ENCODE measurements around the gene CCDC12. TPM values are rescaled to one million over a fixed set of nuclear protein-coding genes. Genes with fewer than 3 reads are reported as not detected.

The CCDC12 gene
- total and polyA plus RNA-seq, 7 donors = 33.1 to 80.9 (median 41.0) TPM

DNA sequence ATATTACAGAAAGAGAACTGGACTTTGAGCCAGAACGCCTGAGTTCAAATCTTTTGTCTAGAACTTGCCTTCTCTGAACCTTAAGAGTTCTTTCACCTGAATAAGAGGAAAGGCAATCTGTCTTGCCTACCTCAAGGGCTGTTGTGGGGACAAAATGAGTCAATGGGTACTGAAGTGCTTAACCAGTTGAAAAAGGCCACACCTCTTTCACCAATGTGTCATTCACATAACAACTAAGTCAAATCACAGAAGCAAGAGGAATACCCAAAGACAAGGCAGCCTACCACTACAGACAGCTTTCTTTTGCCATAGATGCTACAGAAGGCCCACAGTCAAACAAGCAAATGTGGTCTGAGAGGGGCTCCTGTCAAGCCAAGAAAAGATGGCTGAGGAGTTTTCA is 42.7 kb upstream of the CCDC12 start:
- TF ChIP-seq, protein P1, sequence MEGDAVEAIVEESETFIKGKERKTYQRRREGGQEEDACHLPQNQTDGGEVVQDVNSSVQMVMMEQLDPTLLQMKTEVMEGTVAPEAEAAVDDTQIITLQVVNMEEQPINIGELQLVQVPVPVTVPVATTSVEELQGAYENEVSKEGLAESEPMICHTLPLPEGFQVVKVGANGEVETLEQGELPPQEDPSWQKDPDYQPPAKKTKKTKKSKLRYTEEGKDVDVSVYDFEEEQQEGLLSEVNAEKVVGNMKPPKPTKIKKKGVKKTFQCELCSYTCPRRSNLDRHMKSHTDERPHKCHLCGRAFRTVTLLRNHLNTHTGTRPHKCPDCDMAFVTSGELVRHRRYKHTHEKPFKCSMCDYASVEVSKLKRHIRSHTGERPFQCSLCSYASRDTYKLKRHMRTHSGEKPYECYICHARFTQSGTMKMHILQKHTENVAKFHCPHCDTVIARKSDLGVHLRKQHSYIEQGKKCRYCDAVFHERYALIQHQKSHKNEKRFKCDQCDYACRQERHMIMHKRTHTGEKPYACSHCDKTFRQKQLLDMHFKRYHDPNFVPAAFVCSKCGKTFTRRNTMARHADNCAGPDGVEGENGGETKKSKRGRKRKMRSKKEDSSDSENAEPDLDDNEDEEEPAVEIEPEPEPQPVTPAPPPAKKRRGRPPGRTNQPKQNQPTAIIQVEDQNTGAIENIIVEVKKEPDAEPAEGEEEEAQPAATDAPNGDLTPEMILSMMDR (IDR thresholded peaks at IDR 0.05) = no peak
- TF ChIP-seq POLR2A (IDR thresholded peaks at IDR 0.05) (no peak), EP300 (IDR thresholded peaks at IDR 0.05) (no peak), POLR2AphosphoS5 (IDR thresholded peaks at IDR 0.05) (no peak)
- intact Hi-C loops (cut with DNase I) = no loop called here
- H3K4me3 ChIP-seq = no peak overlapping the region
- peaks cover 0 to 31% (median 27%) of the 10 kb centered on the region in 4 donors for H3K4me1 ChIP-seq
- H3K9me3 ChIP-seq = no peaks in the 10 kb centered on the region
- H3K27ac ChIP-seq = no peak overlapping the region
- H3K36me3 ChIP-seq = peaks cover 13 to 53% (median 30%) of the 10 kb centered on the region in 4 donors
- 76 to 80% methylated on average over 1 of the region's 1 CpG for WGBS, 2 donors
- H3K27me3 ChIP-seq = no peaks in the 10 kb centered on the region
- no peak for DNase-seq

DNA sequence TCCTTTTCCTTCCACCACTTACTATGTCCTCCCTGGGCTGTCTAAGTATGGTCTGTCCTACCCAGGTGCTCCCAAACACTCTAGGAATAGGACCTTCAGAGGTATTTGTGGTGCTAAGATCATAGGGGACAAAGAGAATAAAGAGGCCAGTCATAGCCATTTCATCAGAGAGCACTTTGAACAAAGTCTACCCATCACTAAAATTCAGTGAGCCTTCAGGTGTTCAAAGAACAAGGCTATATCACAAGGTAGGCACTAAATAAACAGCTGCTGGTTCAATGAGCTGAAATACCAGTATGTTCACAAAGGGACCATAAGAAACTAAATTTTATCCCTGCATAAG is 41.7 kb upstream of the CCDC12 start:
- H3K27ac ChIP-seq = no peak overlapping the region
- intact Hi-C loops (cut with DNase I) = no loop called here
- H3K27me3 ChIP-seq = no peaks in the 10 kb centered on the region
- no peaks in the 10 kb centered on the region for H3K9me3 ChIP-seq
- no peak overlapping the region for H3K4me3 ChIP-seq
- no peak for TF ChIP-seq POLR2A (IDR thresholded peaks at IDR 0.05)
- TF ChIP-seq EP300 (IDR thresholded peaks at IDR 0.05) = no peak
- TF ChIP-seq, protein P1 (IDR thresholded peaks at IDR 0.05) = no peak
- TF ChIP-seq POLR2AphosphoS5 (IDR thresholded peaks at IDR 0.05) = no peak
- H3K4me1 ChIP-seq = peaks cover 0 to 29% (median 27%) of the 10 kb centered on the region in 4 donors
- no peak for DNase-seq
- peaks cover 13 to 62% (median 30%) of the 10 kb centered on the region in 4 donors for H3K36me3 ChIP-seq

DNA sequence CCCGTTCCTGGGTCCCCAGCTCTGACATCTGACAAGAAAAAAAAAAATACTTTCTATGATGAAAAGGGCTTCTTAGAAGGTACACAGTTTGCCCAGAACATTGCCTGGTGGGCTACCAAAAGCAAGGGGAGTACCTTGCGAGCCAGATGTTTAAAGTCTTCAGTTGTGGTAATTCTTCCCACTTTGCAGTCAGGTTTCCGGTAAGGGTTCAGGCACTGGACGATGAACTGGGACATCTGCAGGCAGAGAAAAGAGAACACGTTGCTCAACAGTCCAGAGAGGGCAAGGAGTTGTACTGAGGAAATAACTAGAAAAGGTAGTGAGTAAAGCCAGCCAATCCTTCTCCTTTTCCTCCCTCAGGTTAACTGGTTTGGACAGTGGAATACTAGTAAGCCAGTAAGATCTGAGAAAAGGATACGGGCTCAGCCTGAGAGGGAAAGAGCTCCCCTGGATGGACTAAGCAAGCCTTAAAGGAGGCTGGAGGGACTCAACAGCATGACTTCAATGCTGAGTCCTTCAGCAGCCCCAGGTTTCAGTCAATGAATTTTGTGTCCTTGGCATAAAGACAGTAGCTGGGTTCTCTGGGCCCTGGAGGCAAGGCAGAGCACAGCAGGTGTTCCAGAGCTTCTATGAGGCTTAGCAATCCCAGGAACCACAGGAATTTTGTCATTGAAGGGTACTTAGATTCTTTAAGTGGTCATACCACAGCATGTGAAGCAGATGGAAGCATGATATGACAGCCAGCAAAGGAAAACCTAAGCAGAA is 41.1 kb upstream of the CCDC12 start:
- intact Hi-C loops (cut with DNase I) = no loop called here
- no peak overlapping the region for H3K4me3 ChIP-seq
- H3K36me3 ChIP-seq = peaks cover 13 to 67% (median 30%) of the 10 kb centered on the region in 4 donors
- H3K27me3 ChIP-seq = no peaks in the 10 kb centered on the region
- peaks cover 0 to 25% (median 22%) of the 10 kb centered on the region in 4 donors for H3K4me1 ChIP-seq
- TF ChIP-seq, protein P1 (IDR thresholded peaks at IDR 0.05) = no peak
- TF ChIP-seq POLR2A (IDR thresholded peaks at IDR 0.05) = no peak
- no peak for TF ChIP-seq EP300 (IDR thresholded peaks at IDR 0.05)
- no peak for TF ChIP-seq POLR2AphosphoS5 (IDR thresholded peaks at IDR 0.05)
- H3K9me3 ChIP-seq = no peaks in the 10 kb centered on the region
- no peak for DNase-seq
- H3K27ac ChIP-seq = no peak overlapping the region
- 60 to 87% methylated on average over 6 of the region's 6 CpGs for WGBS, 2 donors

DNA sequence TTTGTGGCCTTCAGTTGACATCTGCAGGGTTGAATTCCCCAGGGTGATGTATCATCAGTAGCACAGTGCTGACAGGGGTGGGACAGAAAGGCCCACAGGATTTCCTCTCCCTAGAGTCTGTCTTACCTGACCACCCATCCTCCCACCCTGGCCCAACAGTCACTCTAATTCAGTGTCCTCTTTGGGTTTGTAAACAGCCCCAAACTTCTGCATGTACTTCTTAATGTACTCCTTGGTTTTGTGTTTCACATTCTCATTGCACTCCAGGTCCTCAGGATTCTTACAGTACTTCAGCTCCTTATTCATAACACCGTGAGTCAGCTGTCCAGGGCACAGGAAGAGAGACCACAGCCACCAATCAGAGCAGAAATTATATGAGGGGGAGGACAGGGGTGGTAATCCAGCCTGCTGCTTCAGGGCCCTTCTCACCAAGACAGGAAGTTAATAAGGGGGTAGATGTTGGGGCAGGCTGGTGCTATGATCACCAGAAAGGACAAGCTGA is 40.4 kb upstream of the CCDC12 start:
- Histone ChIP-seq H3K4me3 (no peak overlapping the region), H3K4me1 (peaks cover 0 to 19% (median 15%) of the 10 kb centered on the region in 4 donors), H3K36me3 (peaks cover 13 to 67% (median 30%) of the 10 kb centered on the region in 4 donors), H3K9me3 (no peaks in the 10 kb centered on the region), H3K27ac (no peak overlapping the region), H3K27me3 (no peaks in the 10 kb centered on the region)
- DNase-seq = no peak
- WGBS, 2 donors = 47 to 76% methylated on average over 1 of the region's 1 CpG
- intact Hi-C loops (cut with DNase I) = no loop called here
- TF ChIP-seq POLR2AphosphoS5 (IDR thresholded peaks at IDR 0.05) = no peak
- TF ChIP-seq POLR2A (IDR thresholded peaks at IDR 0.05) = no peak
- no peak for TF ChIP-seq EP300 (IDR thresholded peaks at IDR 0.05)
- TF ChIP-seq, protein P1 (IDR thresholded peaks at IDR 0.05) = no peak

All from sigmoid colon (tissue), 7 donors.